ENCODE measurements around the gene TAS2R60. TPM values are rescaled to one million over a fixed set of nuclear protein-coding genes. Genes with fewer than 3 reads are reported as not detected.
"Not testable (repeated sequence)": the region's sequence is repeated elsewhere in the genome, so short reads cannot be mapped to it uniquely, and the experiment has no call there.

Gene TAS2R60
- total and polyA plus RNA-seq, 2 donors (not counting 3 experiments of a cell fraction or from before 2014, with no cell fraction given) = not detected

DNA sequence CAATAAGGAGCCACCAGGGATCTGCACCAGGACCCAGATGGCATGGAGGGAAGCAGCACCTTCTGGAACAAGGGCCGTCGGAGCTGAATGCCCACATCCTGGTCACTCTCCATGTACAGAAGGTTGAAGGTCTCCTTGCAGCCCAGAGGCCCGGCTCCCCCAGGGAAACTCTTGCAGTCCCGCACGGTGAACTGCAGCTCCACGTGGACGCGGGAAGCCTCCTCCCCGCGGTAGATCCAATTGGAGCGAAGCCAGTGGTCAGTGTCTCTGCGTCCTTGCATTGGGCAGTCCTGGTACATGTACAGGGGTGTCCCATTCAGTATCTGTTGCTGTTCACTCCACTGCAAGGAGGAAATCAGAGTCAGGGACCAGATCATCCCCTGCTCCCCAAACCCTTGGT is 42.0 kb upstream of the TAS2R60 start:
- H3K27ac ChIP-seq (ENCODE audit: insufficient read depth, low read depth, low read length) = no peak overlapping the region
- dilution Hi-C loops (cut with MboI; ENCODE audit: extremely low pct_ligation_motif_present, low sequenced_read_pairs) (no loop called here), intact Hi-C loops (cut with micrococcal nuclease) (no loop called here)
- no peak for DNase-seq (ENCODE audit: low read depth, low spot score)
- H3K4me3 ChIP-seq (replicated peaks in 1 of 3; ENCODE audit: insufficient read depth in 1 of 3, low read depth in 1 of 3, low read length in 3 of 3) = no peak overlapping the region
- no peak for TF ChIP-seq JUN (IDR thresholded peaks at IDR 0.05; ENCODE audit: borderline replicate concordance, insufficient read depth, insufficient read length, low read depth)
- no peak for TF ChIP-seq GATA2 (IDR thresholded peaks at IDR 0.05; ENCODE audit: insufficient read depth, insufficient read length, low read depth, low read length)
- TF ChIP-seq POLR2A (IDR thresholded peaks at IDR 0.05; ENCODE audit: low read depth, low read length) = no peak
- no peak for TF ChIP-seq POLR2AphosphoS5 (IDR thresholded peaks at IDR 0.05; ENCODE audit: insufficient read depth, low read depth, low read length)
- no peak for TF ChIP-seq CTCF (IDR thresholded peaks at IDR 0.05; ENCODE audit: extremely low read depth in 1 of 2, insufficient read depth in 1 of 2, low read depth in 1 of 2, low read length in 2 of 2)
- TF ChIP-seq FOS (IDR thresholded peaks at IDR 0.05; ENCODE audit: borderline replicate concordance, insufficient read depth, low read length) = no peak
- no peak for TF ChIP-seq MAX (IDR thresholded peaks at IDR 0.05; ENCODE audit: insufficient read depth, insufficient read length)
- TF ChIP-seq EZH2 (IDR thresholded peaks at IDR 0.05; ENCODE audit: borderline replicate concordance, low read depth, low read length, severe bottlenecking) = no peak
- TF ChIP-seq MYC (IDR thresholded peaks at IDR 0.05; ENCODE audit: low read depth, low read length) = no peak
- BruUV-seq (replicated peaks) = no TSS peak
- no peak overlapping the region for H3K9ac ChIP-seq (replicated peaks; ENCODE audit: extremely low read depth, insufficient read depth, low read length)
- H2AFZ ChIP-seq (ENCODE audit: low read depth, low read length) = no peak overlapping the region
- ChIA-PET POLR2A (no interaction called here), CTCF (interaction anchor here (1.2 to 1.4 kb wide), 2 partner anchors 89 to 336 kb away, joined by 3 to 4 read pairs; no protein-coding TSS in a partner anchor)
- H3K9me3 ChIP-seq (replicated peaks; ENCODE audit: control insufficient read depth, insufficient read depth, low read length) = no peaks in the 10 kb centered on the region
- H3K4me1 ChIP-seq (ENCODE audit: control insufficient read depth, extremely low read depth, insufficient read depth, low read length) = no peaks in the 10 kb centered on the region
- no peak overlapping the region for H3K4me2 ChIP-seq (ENCODE audit: insufficient read depth, low read length)
- H3K36me3 ChIP-seq (ENCODE audit: control insufficient read depth in 2 of 2, extremely low read depth in 1 of 2, insufficient read depth in 2 of 2, low read length in 2 of 2) = no peaks in the 10 kb centered on the region
- no peak for FAIRE-seq
- H4K20me1 ChIP-seq (replicated peaks; ENCODE audit: control insufficient read depth, extremely low read depth, insufficient read depth, low read length) = no peaks in the 10 kb centered on the region
- H3K27me3 ChIP-seq (ENCODE audit: control insufficient read depth in 2 of 2, insufficient read depth in 2 of 2, low read length in 2 of 2) = no peaks in the 10 kb centered on the region
- no peaks in the 10 kb centered on the region for H3K9me1 ChIP-seq (replicated peaks; ENCODE audit: control insufficient read depth, extremely low read depth, insufficient read depth, low read length)
- no peaks in the 10 kb centered on the region for H3K79me2 ChIP-seq (ENCODE audit: control insufficient read depth, insufficient read depth, low read length)

GRCh38 chr7:143402233-143402632 is 41.0 kb upstream of the TAS2R60 start:
- intact Hi-C loops (cut with micrococcal nuclease); H3K4me1 ChIP-seq (ENCODE audit: control insufficient read depth, extremely low read depth, insufficient read depth, low read length); BruUV-seq (replicated peaks): not testable (repeated sequence)

More at GRCh38 chr7:143402233-143402632, 41.0 kb upstream of the TAS2R60 start:
- H3K9ac ChIP-seq (replicated peaks; ENCODE audit: extremely low read depth, insufficient read depth, low read length); H3K36me3 ChIP-seq (ENCODE audit: control insufficient read depth in 2 of 2, extremely low read depth in 1 of 2, insufficient read depth in 2 of 2, low read length in 2 of 2); H3K9me3 ChIP-seq (replicated peaks; ENCODE audit: control insufficient read depth, insufficient read depth, low read length); H3K27me3 ChIP-seq (ENCODE audit: control insufficient read depth in 2 of 2, insufficient read depth in 2 of 2, low read length in 2 of 2); H3K79me2 ChIP-seq (ENCODE audit: control insufficient read depth, insufficient read depth, low read length); H3K4me2 ChIP-seq (ENCODE audit: insufficient read depth, low read length); H3K9me1 ChIP-seq (replicated peaks; ENCODE audit: control insufficient read depth, extremely low read depth, insufficient read depth, low read length); DNase-seq (ENCODE audit: low read depth, low spot score); H2AFZ ChIP-seq (ENCODE audit: low read depth, low read length); dilution Hi-C loops (cut with MboI; ENCODE audit: extremely low pct_ligation_motif_present, low sequenced_read_pairs); FAIRE-seq; H3K27ac ChIP-seq (ENCODE audit: insufficient read depth, low read depth, low read length); H4K20me1 ChIP-seq (replicated peaks; ENCODE audit: control insufficient read depth, extremely low read depth, insufficient read depth, low read length); POLR2A ChIA-PET; H3K4me3 ChIP-seq (replicated peaks in 1 of 3; ENCODE audit: insufficient read depth in 1 of 3, low read depth in 1 of 3, low read length in 3 of 3): not testable (repeated sequence)
- CTCF ChIA-PET = interaction anchor here (0.8 to 1.4 kb wide), 4 partner anchors 10 to 335 kb away, joined by 3 to 4 read pairs (median 4); no protein-coding TSS in a partner anchor
